B cell (primary cell): Measurements from ENCODE around the gene BDH1. TPM values are rescaled to one million over a fixed set of nuclear protein-coding genes. Genes with fewer than 3 reads are reported as not detected.
"Not testable (repeated sequence)": the region's sequence is repeated elsewhere in the genome, so short reads cannot be mapped to it uniquely, and the experiment has no call there.

Experiments
- ATAC-seq: fragments of 200-7000 bp; cut with Tn5 transposase; one replicate; pipeline ENCODE4 v1.10.0; 2021; ENCODE audit warnings: low read depth, mild to moderate bottlenecking, moderate number of reproducible peaks, moderate library complexity
- CTCF ChIA-PET: fragments of 350-600 bp; sonication (Branson Sonifier 250); formaldehyde crosslinking; loops from one replicate; lab custom pipeline; 2021; ENCODE audit warnings: antibody characterized with exemption, inconsistent platforms; lab: Charles Lee
- POLR2A ChIA-PET: fragments of 350-600 bp; sonication (Branson Sonifier 250); formaldehyde crosslinking; loops from one replicate; lab custom pipeline; 2021; ENCODE audit warnings: antibody characterized with exemption; lab: Charles Lee
- DNase-seq: peaks from one replicate; pipeline ENCODE4 v3.0.0; 2013
- H2AFZ ChIP-seq: 2 replicates; pipeline ENCODE4 v1.6.1; 2012; ENCODE audit warnings: mild to moderate bottlenecking, low read depth, low read length; ENCODE audit not compliant: insufficient read depth, poor library complexity, severe bottlenecking
- H3K27ac ChIP-seq, 2 donors: 1 replicate in 1 of 2; 2 replicates in 1 of 2; pipeline ENCODE4 v1.5.1; 2012 to 2013; ENCODE audit warnings: low read length in 2 of 2, mild to moderate bottlenecking in 2 of 2, moderate library complexity in 1 of 2
- H3K27me3 ChIP-seq, 4 experiments: fragments of 200-600 bp in 1 of 4; sonication (generic) in 1 of 4; replicated peaks in 1 of 4; 1 replicate in 2 of 4; 2 replicates in 2 of 4; pipeline versions ENCODE4 v1.6.1 to v1.7.0; 2013 to 2016; ENCODE audit warnings: low read length in 3 of 4, mild to moderate bottlenecking in 2 of 4, mixed read lengths in 1 of 4, moderate library complexity in 1 of 4; ENCODE audit not compliant: insufficient read depth in 4 of 4, control insufficient read depth in 3 of 4; ENCODE audit errors: control extremely low read depth in 1 of 4
- H3K36me3 ChIP-seq, 2 experiments: replicated peaks in 1 of 2; 1 replicate in 1 of 2; 2 replicates in 1 of 2; pipeline versions ENCODE4 v1.6.1 to v1.7.1; 2013; ENCODE audit warnings: low read length in 1 of 2; ENCODE audit not compliant: insufficient read depth in 2 of 2, control insufficient read depth in 1 of 2; ENCODE audit errors: control extremely low read depth in 1 of 2, extremely low read depth in 1 of 2
- H3K4me1 ChIP-seq, 2 donors: fragments of 200-600 bp in 1 of 2; sonication (generic) in 1 of 2; 1 replicate in 1 of 2; 2 replicates in 1 of 2; pipeline versions ENCODE4 v1.5.1 to v1.6.1; 2013 to 2017; ENCODE audit warnings: low read length in 2 of 2; ENCODE audit not compliant: control insufficient read depth in 2 of 2, insufficient read depth in 2 of 2
- H3K4me2 ChIP-seq: replicated peaks from 2 replicates; pipeline ENCODE3; 2012; ENCODE audit warnings: mild to moderate bottlenecking, low read depth, low read length; ENCODE audit not compliant: poor library complexity, severe bottlenecking
- H3K4me3 ChIP-seq, 5 experiments: fragments of 200-600 bp in 1 of 5; sonication (generic) in 1 of 5; 1 replicate in 3 of 5; 2 replicates in 2 of 5; pipeline versions ENCODE4 v1.5.1 to v1.7.0; 2011 to 2016; ENCODE audit warnings: low read length in 4 of 5, mild to moderate bottlenecking in 4 of 5, low read depth in 2 of 5, control low read depth in 1 of 5, moderate library complexity in 1 of 5; ENCODE audit not compliant: insufficient read depth in 1 of 5; ENCODE audit errors: control extremely low read depth in 1 of 5, extremely low read depth in 1 of 5
- H3K79me2 ChIP-seq: fragments of 200-600 bp; sonication (generic); one replicate; pipeline ENCODE4 v1.6.0; 2016; ENCODE audit warnings: low read length; ENCODE audit not compliant: control insufficient read depth, insufficient read depth
- H3K9ac ChIP-seq: fragments of 200-600 bp; sonication (generic); 2 replicates; pipeline ENCODE4 v1.6.1; 2017; ENCODE audit warnings: mild to moderate bottlenecking, low read length, moderate library complexity
- H3K9me3 ChIP-seq, 3 donors: one replicate each; pipeline versions ENCODE4 v1.6.1 to v1.7.1; 2013; ENCODE audit warnings: low read length in 2 of 3; ENCODE audit not compliant: control insufficient read depth in 2 of 3, insufficient read depth in 1 of 3; ENCODE audit errors: control extremely low read depth in 1 of 3
- H4K20me1 ChIP-seq: 2 replicates; pipeline ENCODE4 v1.6.0; 2012; ENCODE audit warnings: mild to moderate bottlenecking, low read length; ENCODE audit not compliant: insufficient read depth, control insufficient read depth, poor library complexity, severe bottlenecking
- H3K27ac Mint-ChIP-seq: one replicate; pipeline ENCODE4 v1.8.0; 2021; ENCODE audit warnings: mixed read lengths
- H3K27me3 Mint-ChIP-seq: one replicate; pipeline ENCODE4 v1.8.0; 2021; ENCODE audit warnings: mixed read lengths
- H3K4me1 Mint-ChIP-seq: one replicate; pipeline ENCODE4 v1.8.0; 2021; ENCODE audit warnings: mixed read lengths
- H3K4me3 Mint-ChIP-seq: one replicate; pipeline ENCODE4 v1.8.0; 2021; ENCODE audit warnings: mixed read lengths
- H3K9me3 Mint-ChIP-seq: one replicate; pipeline ENCODE4 v1.8.0; 2022; ENCODE audit warnings: mixed read lengths; ENCODE audit not compliant: insufficient read depth
- EZH2 ChIP-seq: IDR thresholded peaks from 2 replicates; pipeline ENCODE4 v1.6.1; 2012; ENCODE audit warnings: borderline replicate concordance, low read depth, mild to moderate bottlenecking, moderate library complexity, low read length; ENCODE audit not compliant: insufficient read depth, poor library complexity, severe bottlenecking
- WGBS: methylation state at CpG from one replicate; pipeline ENCODE4 v1.1.5; 2013; ENCODE audit warnings: missing lambda C conversion rate; ENCODE audit not compliant: insufficient coverage; 5-methylcytosine and 5-hydroxymethylcytosine counted together
- intact Hi-C: fragments of 100-400 bp; cut with micrococcal nuclease; formaldehyde crosslinking; loops from one replicate; pipeline ENCODE4 v1.10.0; 2022
- polyA plus RNA-seq: library from polyadenylated mRNA; depleted of rRNA; stranded (reverse); fragments of >200 nt; gene quantifications from 2 replicates; pipeline ENCODE4 v1.2.3, GENCODE V29; 2012
- total RNA-seq, 2 donors: library from RNA; stranded (reverse); fragments of 120-200 nt in 1 of 2; gene quantifications; 1 replicate in 1 of 2; 2 replicates in 1 of 2; pipeline versions ENCODE4 v1.2.3 to v1.2.4, GENCODE V29; 2013 to 2022
- TF ChIP-seq, protein P1 (sequence below): fragments of 200-600 bp; IDR thresholded peaks from one replicate; pipeline ENCODE4 v1.8.0; 2022; ENCODE audit warnings: antibody characterized with exemption, mild to moderate bottlenecking

Gene BDH1
- total and polyA plus RNA-seq, 2 donors (not counting 1 experiment from before 2014, with no cell fraction given) = 21.1 to 59.3 TPM

DNA sequence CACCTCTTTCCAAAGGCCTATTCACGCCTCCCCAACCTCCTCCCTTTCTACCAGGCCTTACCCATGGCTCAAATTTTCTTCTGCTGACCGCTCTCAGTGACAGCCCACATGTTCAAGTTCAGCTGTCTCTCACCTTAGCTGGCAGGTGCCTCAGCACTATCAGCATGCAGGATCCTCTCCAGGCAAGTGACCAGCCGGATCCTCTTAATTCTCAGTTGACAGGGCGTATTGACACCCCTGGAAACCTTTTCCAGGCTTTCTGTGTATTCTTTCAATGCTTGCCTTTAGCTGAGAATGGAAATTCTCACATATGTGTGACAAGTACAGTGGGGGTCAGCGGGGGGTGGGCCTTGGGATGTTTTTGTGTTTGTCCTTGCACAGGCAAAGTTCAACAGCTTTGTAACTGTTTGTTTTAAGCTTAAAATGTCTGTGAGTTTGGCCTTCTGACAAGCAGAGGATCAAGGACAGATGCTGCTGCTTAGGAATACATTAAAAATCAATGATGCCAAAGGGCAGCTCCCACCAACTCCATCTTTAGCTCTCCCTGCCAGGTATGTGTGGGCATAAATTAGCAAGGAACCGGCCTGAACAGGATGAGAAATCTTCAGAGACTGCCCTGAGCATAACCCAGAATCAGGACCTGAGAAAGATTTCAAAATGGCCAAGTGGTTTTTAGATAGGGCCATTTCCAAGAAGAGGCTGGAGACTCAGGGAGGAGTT lies 17.4 kb upstream of the BDH1 start:
- no peak overlapping the region for H2AFZ ChIP-seq
- WGBS = 95% methylated on average over 6 of the region's 6 CpGs
- H3K27ac ChIP-seq = no peak overlapping the region
- ChIA-PET CTCF (no interaction called here), POLR2A (no interaction called here)
- peaks cover 1 to 11% (median 6%) of the 10 kb centered on the region in 3 donors for H3K9me3 ChIP-seq
- peaks cover 0 to 5% (median 0%) of the 10 kb centered on the region in 4 experiments for H3K27me3 ChIP-seq
- no peak overlapping the region for H3K4me2 ChIP-seq
- peaks cover 2% of the 10 kb centered on the region for H3K9me3 Mint-ChIP-seq
- H3K4me1 Mint-ChIP-seq = no peaks in the 10 kb centered on the region
- ATAC-seq (no peak), DNase-seq (no peak)
- H3K27me3 Mint-ChIP-seq = peaks cover 10% of the 10 kb centered on the region
- H3K79me2 ChIP-seq = no peaks in the 10 kb centered on the region
- no peak overlapping the region for H3K27ac Mint-ChIP-seq
- no peaks in the 10 kb centered on the region for H3K36me3 ChIP-seq
- no peak overlapping the region for H3K4me3 ChIP-seq
- H4K20me1 ChIP-seq = no peaks in the 10 kb centered on the region
- no peak for TF ChIP-seq EZH2
- TF ChIP-seq, protein P1, sequence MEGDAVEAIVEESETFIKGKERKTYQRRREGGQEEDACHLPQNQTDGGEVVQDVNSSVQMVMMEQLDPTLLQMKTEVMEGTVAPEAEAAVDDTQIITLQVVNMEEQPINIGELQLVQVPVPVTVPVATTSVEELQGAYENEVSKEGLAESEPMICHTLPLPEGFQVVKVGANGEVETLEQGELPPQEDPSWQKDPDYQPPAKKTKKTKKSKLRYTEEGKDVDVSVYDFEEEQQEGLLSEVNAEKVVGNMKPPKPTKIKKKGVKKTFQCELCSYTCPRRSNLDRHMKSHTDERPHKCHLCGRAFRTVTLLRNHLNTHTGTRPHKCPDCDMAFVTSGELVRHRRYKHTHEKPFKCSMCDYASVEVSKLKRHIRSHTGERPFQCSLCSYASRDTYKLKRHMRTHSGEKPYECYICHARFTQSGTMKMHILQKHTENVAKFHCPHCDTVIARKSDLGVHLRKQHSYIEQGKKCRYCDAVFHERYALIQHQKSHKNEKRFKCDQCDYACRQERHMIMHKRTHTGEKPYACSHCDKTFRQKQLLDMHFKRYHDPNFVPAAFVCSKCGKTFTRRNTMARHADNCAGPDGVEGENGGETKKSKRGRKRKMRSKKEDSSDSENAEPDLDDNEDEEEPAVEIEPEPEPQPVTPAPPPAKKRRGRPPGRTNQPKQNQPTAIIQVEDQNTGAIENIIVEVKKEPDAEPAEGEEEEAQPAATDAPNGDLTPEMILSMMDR = no peak
- H3K9ac ChIP-seq = no peak overlapping the region
- H3K4me3 Mint-ChIP-seq = no peak overlapping the region
- intact Hi-C loops = no loop called here
- H3K4me1 ChIP-seq = no peaks in the 10 kb centered on the region

DNA sequence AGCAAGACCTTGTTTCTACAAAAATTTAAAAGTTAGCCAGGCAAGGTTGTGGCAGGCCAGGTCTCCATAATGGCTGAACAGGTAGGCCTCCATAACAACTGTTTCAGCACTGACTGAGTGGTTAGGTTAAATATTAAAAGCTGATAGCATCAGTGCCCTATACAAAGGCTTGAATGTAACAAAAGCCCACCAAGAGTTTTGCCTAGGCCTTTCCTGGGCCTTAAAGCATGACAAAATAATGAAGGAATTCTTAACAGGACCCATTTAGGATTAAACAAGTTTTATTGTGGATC lies 16.1 kb upstream of the BDH1 start:
- H3K4me1 ChIP-seq, intact Hi-C loops, H3K4me2 ChIP-seq, H3K27ac Mint-ChIP-seq, H3K36me3 ChIP-seq, POLR2A ChIA-PET, H3K4me3 Mint-ChIP-seq, H3K27me3 ChIP-seq, CTCF ChIA-PET, H3K9me3 Mint-ChIP-seq, H2AFZ ChIP-seq, H4K20me1 ChIP-seq, ATAC-seq, H3K27ac ChIP-seq, H3K79me2 ChIP-seq, H3K4me1 Mint-ChIP-seq, H3K4me3 ChIP-seq, DNase-seq, H3K9ac ChIP-seq: not testable (repeated sequence)
- H3K9me3 ChIP-seq = peaks cover 1 to 11% (median 6%) of the 10 kb centered on the region in 3 donors
- H3K27me3 Mint-ChIP-seq = peaks cover 15% of the 10 kb centered on the region

DNA sequence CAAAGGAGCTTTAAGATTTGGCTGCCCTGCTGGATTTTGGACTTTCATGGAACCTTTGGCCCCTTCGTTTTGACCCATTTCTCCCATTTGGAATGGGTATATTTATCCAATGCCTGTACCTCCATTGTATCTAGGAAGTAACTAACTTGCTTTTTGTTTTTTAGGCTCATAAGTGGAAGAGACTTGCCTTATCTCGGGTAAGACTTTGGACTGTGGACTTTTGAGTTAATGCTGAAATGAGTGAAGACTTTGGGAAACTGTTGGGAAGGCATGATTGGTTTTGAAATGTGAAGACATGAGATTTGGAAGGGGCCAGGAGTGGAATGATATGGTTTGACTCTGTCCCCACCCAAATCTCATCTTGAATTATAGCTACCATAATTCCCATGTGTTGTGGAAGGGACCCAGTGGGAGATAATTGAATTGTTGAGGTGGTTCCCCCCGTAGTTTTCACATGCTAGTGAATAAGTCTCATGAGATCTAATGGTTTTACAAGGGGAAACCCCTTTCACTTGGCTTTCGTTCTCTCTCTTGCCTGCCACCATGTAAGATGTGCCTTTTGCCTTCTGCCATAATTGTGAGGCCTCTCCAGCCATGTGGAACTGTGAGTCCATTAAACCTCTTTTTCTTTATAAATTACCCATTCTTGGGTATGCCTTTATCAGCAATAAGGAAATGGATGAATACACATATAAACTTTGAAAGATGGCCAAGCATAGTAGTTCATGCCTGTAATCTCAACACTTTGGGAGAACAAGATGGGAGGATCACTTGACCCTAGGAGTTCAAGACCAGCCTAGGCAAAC lies 15.5 kb upstream of the BDH1 start:
- H3K4me1 ChIP-seq, H3K9me3 Mint-ChIP-seq, H4K20me1 ChIP-seq, H3K4me3 Mint-ChIP-seq, H3K79me2 ChIP-seq, H3K4me2 ChIP-seq, H3K4me1 Mint-ChIP-seq, H3K27ac ChIP-seq, ATAC-seq, H3K9ac ChIP-seq, POLR2A ChIA-PET, H3K36me3 ChIP-seq, H3K27ac Mint-ChIP-seq, H3K4me3 ChIP-seq, intact Hi-C loops, CTCF ChIA-PET, DNase-seq, H2AFZ ChIP-seq, H3K27me3 ChIP-seq: not testable (repeated sequence)
- H3K27me3 Mint-ChIP-seq = peaks cover 15% of the 10 kb centered on the region
- peaks cover 1 to 11% (median 6%) of the 10 kb centered on the region in 3 donors for H3K9me3 ChIP-seq
- WGBS = 68% methylated on average over 2 of the region's 4 CpGs
